NCI-H2227 (cell line): ENCODE measurements around the gene ABITRAM.
"Not testable (repeated sequence)": the region's sequence is repeated elsewhere in the genome, so short reads cannot be mapped to it uniquely, and the experiment has no call there.

Source experiments
- DNase-seq: peaks from one replicate; lab custom pipeline; 2025; ENCODE audit not compliant: unreplicated experiment; lab: John Stamatoyannopoulos, UW

ABITRAM gene

DNA sequence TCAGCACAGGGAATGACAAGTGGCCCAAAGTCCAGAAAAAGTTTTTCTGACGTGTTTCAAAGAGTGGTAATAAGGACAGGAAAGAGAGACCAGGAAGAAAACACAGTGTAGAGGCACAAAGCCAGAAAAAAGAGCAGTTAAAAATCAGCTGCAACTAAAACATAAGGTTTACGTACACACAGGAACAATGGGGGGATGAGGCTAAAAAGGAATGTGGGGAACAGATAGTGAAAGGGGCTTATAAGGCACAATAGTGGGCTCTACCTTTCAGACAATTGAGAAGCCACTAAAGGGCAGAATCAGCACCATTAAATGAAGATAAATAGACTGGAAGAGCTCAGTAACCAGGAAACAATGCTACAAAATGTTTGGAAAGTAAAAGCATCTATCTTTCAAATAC lies 5.8 kb upstream of the ABITRAM start:
- DNase-seq = no peak

GRCh38 chr9:108933231-108933717 lies 926 bp upstream of the ABITRAM start:
- DNase-seq = no peak

DNA sequence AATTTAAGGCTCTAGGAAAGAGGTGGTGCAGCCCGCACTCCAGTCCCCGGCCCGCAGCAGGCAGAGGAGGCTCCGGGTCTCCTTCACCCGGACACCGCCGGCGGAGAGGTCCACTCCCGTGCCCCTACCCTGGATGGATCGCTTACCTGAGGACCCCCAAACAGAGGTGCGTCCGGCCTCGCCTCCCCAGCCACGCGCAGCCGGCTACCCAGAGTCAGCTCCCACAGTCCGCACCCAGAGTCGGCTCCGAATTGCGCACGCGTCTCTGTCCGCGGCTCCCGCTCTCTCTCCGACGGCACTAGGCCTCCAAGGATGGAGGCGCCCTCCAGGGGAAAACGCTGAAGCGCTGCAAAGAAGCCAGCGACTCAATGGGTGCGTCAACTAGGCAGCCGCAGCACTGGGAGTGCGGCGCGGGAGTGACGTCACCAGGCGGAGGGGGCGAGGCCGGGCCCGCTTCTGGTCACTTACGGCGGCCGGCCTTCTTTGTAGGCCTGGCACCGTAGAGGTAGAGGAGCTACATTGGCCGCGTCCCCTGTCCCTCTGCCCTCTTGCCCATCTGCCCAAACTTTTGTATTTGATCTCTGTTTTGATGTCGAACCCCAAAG lies 380 bp upstream of the ABITRAM start, which contains the start of gene ELP1:
Gene ELP1 (minus strand): TSS at position 407 of the 605 bp plus-strand sequence. CDS start 2,978 bp downstream, outside the sequence.
- DNase-seq = peak; percentile 94

- DNase-seq = no peak
Measured at GRCh38 chr9:108937561-108938305, 3.5 kb downstream of the ABITRAM start.

DNA sequence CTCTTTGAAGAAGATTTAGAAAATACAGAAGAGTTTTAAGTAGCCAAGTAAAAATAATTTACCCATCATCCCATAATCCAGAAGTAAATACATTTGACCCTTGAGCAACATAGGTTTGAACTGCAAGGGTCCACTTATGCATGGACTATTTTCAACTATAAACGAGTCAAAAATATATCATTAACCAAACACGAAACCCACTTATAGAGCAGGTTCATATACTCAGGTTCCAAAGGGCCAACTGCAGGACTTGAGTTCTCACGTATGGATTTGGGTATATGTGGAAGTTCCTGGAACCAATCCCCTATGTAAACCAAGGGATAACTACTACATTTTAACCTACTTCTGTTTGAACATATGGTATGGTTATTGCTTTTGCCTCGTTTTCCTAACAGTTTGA lies 5.8 kb downstream of the ABITRAM start:
- no peak for DNase-seq

GRCh38 chr9:108950168-108950567 lies 16.0 kb downstream of the ABITRAM start:
- no peak for DNase-seq

DNA sequence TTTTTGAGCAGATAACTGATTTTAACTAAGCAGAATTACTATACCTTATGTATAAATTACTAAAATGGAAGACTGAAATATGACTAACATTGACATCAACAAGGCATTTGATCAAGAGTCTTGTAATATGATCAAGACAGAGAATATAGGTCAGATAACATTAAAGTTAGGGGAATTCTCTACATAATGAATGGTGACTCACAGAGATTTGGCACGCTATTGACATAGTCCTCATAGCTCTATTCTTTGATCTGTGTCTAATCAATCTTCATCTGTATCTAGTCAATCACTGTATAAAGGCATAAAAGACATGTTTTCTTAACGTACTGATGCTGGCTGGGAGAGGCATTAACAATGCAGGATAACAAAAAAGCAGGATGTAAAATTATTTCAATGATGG lies 17.4 kb downstream of the ABITRAM start:
- DNase-seq = no peak

GRCh38 chr9:108953983-108954574 lies 19.9 kb downstream of the ABITRAM start:
- DNase-seq = peak; percentile 31

DNA sequence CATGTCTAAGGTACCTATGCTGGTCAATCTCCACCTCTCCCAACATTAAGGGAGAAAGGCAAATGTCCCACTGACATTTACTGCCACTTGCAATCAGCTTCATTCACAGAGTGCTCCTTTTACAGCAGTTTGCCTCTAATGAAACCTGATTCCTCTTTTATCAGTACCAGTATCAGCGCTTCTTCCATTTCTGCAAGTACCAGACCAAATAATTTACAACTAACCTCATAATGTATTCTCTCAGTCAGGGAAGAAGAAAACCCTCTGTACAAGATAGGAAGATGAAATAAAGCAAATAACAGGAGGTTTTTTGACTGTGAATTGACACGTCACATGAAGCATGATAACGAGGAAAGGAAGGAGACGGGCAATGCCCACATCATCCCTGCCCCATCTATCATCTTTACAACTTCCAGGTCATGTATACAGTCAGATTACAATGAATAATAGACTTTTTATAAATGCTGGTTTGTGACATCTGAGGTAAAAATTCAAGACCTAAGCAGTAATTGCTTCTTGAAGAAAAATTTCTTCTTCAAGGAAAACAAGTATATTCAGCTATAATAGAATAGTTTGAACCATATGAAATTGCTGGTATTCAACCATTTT lies 21.9 kb downstream of the ABITRAM start:
- DNase-seq = no peak

- no peak for DNase-seq
Measured at GRCh38 chr9:108956631-108957026, 22.4 kb downstream of the ABITRAM start.

DNA sequence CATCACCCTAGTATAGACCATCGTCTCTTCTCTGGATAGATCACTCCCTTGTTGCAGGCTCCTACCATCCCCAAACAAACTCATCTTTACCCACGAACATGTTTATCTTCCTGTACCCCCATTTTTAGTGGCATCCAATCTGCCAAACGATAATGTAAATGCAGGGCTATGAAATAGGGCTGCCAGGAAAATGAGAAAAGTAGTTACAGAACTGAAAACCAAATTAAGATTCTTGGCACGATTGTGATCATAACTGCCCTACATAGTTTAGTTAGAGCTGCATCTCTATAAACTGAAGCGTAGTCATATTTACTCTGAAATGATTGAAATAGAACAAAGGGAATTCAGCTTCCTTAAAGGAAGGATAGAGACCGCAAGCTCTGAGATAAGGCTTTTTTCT lies 26.1 kb downstream of the ABITRAM start:
- no peak for DNase-seq

GRCh38 chr9:108961151-108961550 lies 27.0 kb downstream of the ABITRAM start:
- no peak for DNase-seq

GRCh38 chr9:108963459-108964143 lies 29.4 kb downstream of the ABITRAM start:
- no peak for DNase-seq

DNA sequence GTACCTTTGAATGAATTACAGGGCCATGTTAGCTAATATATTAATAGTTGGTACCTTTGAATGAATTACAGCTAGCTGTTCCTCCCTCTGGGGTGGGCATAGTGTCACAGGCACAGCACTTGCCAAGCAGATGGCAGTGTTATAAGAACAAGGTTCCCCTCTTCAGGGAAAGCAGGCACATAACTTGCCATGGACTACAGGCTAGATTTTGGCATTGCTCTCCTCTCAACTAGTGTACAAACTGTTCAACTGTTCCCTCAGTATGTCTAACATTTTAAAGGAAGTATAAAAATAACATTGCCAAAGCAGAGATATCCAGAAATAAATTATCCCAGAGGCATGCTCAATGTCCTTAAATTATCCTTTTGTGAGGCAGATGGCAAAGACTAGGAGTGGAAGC lies 33.7 kb downstream of the ABITRAM start:
- DNase-seq = no peak

GRCh38 chr9:108971392-108971791 lies 37.2 kb downstream of the ABITRAM start:
- DNase-seq = not testable (repeated sequence)

GRCh38 chr9:108972186-108972585 lies 38.0 kb downstream of the ABITRAM start:
- no peak for DNase-seq

DNA sequence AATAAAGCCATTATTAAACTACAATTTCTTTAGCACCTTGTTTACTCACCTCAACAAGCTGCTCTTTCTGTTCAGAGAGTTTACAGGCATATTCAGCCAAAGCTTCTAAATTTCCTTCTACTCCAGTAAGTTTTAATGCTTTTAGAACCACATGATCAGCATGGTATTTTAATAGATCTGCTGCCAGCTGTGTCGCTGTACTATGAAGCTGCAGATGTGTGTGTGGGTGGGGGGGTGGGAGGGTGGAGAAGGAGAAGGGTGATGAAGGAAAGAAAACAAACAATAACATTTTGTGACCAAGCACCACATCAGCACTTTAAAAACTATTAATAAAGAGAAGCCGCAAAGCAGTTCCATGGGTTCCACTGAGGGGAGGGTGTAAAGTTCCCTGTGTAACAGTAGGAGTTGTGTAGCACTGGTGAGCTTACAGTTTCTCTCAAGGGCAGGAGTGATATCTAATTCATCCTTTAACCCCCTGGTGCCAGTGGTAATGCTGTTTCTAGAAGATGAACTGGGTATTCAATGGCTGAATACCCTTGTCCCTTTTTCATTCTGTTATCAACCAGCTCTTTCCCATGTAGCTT lies 38.5 kb downstream of the ABITRAM start:
- no peak for DNase-seq

- DNase-seq = no peak
Measured at GRCh38 chr9:108973895-108974294, 39.7 kb downstream of the ABITRAM start.

- DNase-seq = no peak
Measured at GRCh38 chr9:108978205-108978604, 44.0 kb downstream of the ABITRAM start.

DNA sequence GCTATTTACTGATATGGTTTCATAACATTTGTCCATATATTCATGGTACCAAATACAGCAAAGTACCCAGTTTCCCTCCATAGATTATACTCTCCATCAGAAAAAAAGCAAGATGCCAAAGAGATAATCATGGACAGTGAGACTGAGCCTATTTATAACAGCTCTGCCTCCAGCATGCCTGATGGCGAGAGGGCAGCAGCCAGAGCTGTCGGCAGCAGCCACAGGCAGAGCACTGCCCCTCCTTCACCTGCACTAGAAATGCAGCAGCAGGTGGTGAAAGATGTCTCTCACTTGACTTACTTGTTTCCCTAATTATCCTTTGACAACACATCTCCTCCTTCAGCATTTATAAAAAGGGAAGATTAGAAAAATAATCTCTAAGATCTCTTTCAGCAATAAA lies 46.7 kb downstream of the ABITRAM start:
- DNase-seq = peak; percentile 0

- no peak for DNase-seq
Measured at GRCh38 chr9:108983885-108984284, 49.7 kb downstream of the ABITRAM start.
